Parathyroid adenoma (tissue), 2 donors: ENCODE data around the gene SNX10.

ENCODE experiments used
- H2AFZ ChIP-seq: fragments of 300-600 bp; sonication (generic); one replicate; pipeline ENCODE4 v1.7.0; 2017; ENCODE audit warnings: antibody characterized with exemption, mild to moderate bottlenecking
- H3K27ac ChIP-seq: fragments of 300-600 bp; sonication (generic); one replicate; pipeline ENCODE4 v1.7.0; 2017
- H3K27me3 ChIP-seq: fragments of 300-600 bp; sonication (generic); one replicate; pipeline ENCODE4 v1.7.0; 2017; ENCODE audit warnings: low read length; ENCODE audit not compliant: control insufficient read depth, insufficient read depth
- H3K36me3 ChIP-seq: fragments of 300-600 bp; sonication (generic); one replicate; pipeline ENCODE4 v1.7.0; 2017; ENCODE audit warnings: low read length; ENCODE audit not compliant: control insufficient read depth, insufficient read depth
- H3K4me1 ChIP-seq: fragments of 300-600 bp; sonication (generic); one replicate; pipeline ENCODE4 v1.7.0; 2017; ENCODE audit warnings: control low read depth
- H3K4me2 ChIP-seq: fragments of 300-600 bp; sonication (generic); one replicate; pipeline ENCODE4 v1.7.0; 2017; ENCODE audit warnings: low read length
- H3K4me3 ChIP-seq: fragments of 300-600 bp; sonication (generic); one replicate; pipeline ENCODE4 v1.7.0; 2017; ENCODE audit warnings: low read depth, low read length
- H3K79me2 ChIP-seq: fragments of 300-600 bp; sonication (generic); one replicate; pipeline ENCODE4 v1.7.0; 2017; ENCODE audit warnings: control low read depth
- H3K9ac ChIP-seq: fragments of 300-600 bp; sonication (generic); one replicate; pipeline ENCODE4 v1.7.0; 2017; ENCODE audit warnings: mild to moderate bottlenecking
- H3K9me3 ChIP-seq: fragments of 300-600 bp; sonication (generic); one replicate; pipeline ENCODE4 v1.7.0; 2017; ENCODE audit warnings: low read length; ENCODE audit not compliant: control insufficient read depth
- CTCF ChIP-seq: fragments of 300-600 bp; sonication (generic); IDR thresholded peaks from one replicate; pipeline ENCODE4 v1.7.0; 2017; ENCODE audit warnings: antibody characterized with exemption, mild to moderate bottlenecking
- donor health status: primary hyperparathyroidism.

Gene SNX10

GRCh38 chr7:26393818-26394217, 102.2 kb downstream of the SNX10 start:
- TF ChIP-seq CTCF, result no peak
- Histone ChIP-seq H3K36me3 (no peaks in the 10 kb centered on the region), H3K9ac (no peak overlapping the region)

GRCh38 chr7:26397332-26397731, 105.7 kb downstream of the SNX10 start:
- Histone ChIP-seq H3K79me2 (no peaks in the 10 kb centered on the region), H2AFZ (peak overlapping the region; percentile 90), H3K4me3 (no peak overlapping the region), H3K36me3 (no peaks in the 10 kb centered on the region), H3K4me1 (peaks cover 13% of the 10 kb centered on the region), H3K27ac (peak overlapping the region; percentile 93), H3K9ac (no peak overlapping the region), H3K4me2 (no peak overlapping the region), H3K27me3 (no peaks in the 10 kb centered on the region), H3K9me3 (no peaks in the 10 kb centered on the region)
- no peak for TF ChIP-seq CTCF

More at GRCh38 chr7:26393818-26394217, 102.2 kb downstream of the SNX10 start:
- no peak overlapping the region for H3K27ac ChIP-seq
- no peak overlapping the region for H3K4me2 ChIP-seq
- no peaks in the 10 kb centered on the region for H3K79me2 ChIP-seq
- no peaks in the 10 kb centered on the region for H3K27me3 ChIP-seq
- no peak overlapping the region for H3K4me3 ChIP-seq
- H3K4me1 ChIP-seq, result no peaks in the 10 kb centered on the region
- no peak overlapping the region for H2AFZ ChIP-seq
- no peaks in the 10 kb centered on the region for H3K9me3 ChIP-seq

GRCh38 chr7:26397796-26398426, 106.2 kb downstream of the SNX10 start:
- peak; percentile 29 for TF ChIP-seq CTCF
- Histone ChIP-seq H3K36me3 (no peaks in the 10 kb centered on the region), H3K27me3 (no peaks in the 10 kb centered on the region), H2AFZ (peak overlapping the region; percentile 90), H3K9me3 (no peaks in the 10 kb centered on the region), H3K27ac (peak overlapping the region; percentile 93), H3K4me1 (peaks cover 13% of the 10 kb centered on the region), H3K79me2 (no peaks in the 10 kb centered on the region), H3K4me3 (peak overlapping the region; percentile 83), H3K9ac (peak overlapping the region; percentile 72), H3K4me2 (peak overlapping the region; percentile 94)

GRCh38 chr7:26398427-26398755, 106.7 kb downstream of the SNX10 start:
- H3K9me3 ChIP-seq, result no peaks in the 10 kb centered on the region
- peak overlapping the region; percentile 72 for H3K9ac ChIP-seq
- peak overlapping the region; percentile 94 for H3K4me2 ChIP-seq
- H3K79me2 ChIP-seq, result no peaks in the 10 kb centered on the region
- no peaks in the 10 kb centered on the region for H3K27me3 ChIP-seq
- H2AFZ ChIP-seq, result peak overlapping the region; percentile 90
- H3K4me3 ChIP-seq, result peak overlapping the region; percentile 83
- no peak for TF ChIP-seq CTCF
- H3K4me1 ChIP-seq, result peaks cover 13% of the 10 kb centered on the region
- H3K36me3 ChIP-seq, result no peaks in the 10 kb centered on the region
- peak overlapping the region; percentile 93 for H3K27ac ChIP-seq
